Upper lobe of right lung (tissue), 1 donor: ENCODE data around the gene SPDYE17. TPM values are rescaled to one million over a fixed set of nuclear protein-coding genes. Genes with fewer than 3 reads are reported as not detected.
"Not testable (repeated sequence)": the region's sequence is repeated elsewhere in the genome, so short reads cannot be mapped to it uniquely, and the experiment has no call there.

Source experiments
- ATAC-seq: fragments of 200-7000 bp; cut with Tn5 transposase; one replicate; pipeline ENCODE4 v1.9.1; 2020; ENCODE audit warnings: mild to moderate bottlenecking, moderate library complexity
- DNase-seq: peaks from one replicate; pipeline ENCODE4 v3.0.0-alpha.2; 2020
- H3K27ac ChIP-seq: fragments of 200-600 bp; one replicate; pipeline ENCODE4 v1.8.0; 2022
- H3K27me3 ChIP-seq: fragments of 200-600 bp; one replicate; pipeline ENCODE4 v1.8.0; 2022; ENCODE audit warnings: mild to moderate bottlenecking
- H3K36me3 ChIP-seq: fragments of 200-600 bp; one replicate; pipeline ENCODE4 v1.8.0; 2022
- H3K4me1 ChIP-seq: fragments of 200-600 bp; one replicate; pipeline ENCODE4 v1.8.0; 2022
- H3K4me3 ChIP-seq: fragments of 200-600 bp; one replicate; pipeline ENCODE4 v1.8.0; 2022; ENCODE audit warnings: mild to moderate bottlenecking
- H3K9me3 ChIP-seq: fragments of 200-600 bp; one replicate; pipeline ENCODE4 v1.8.0; 2022
- intact Hi-C: fragments of 100-400 bp; cut with DNase I; formaldehyde crosslinking; loops from one replicate; pipeline ENCODE4 v1.11.0; 2022
- total RNA-seq: library from RNA; stranded (reverse); fragmentation: NEBNext Ultra II Directional; extraction: Animal tissue kit (Norgen Biotek cat#: 25700); gene quantifications from one replicate; pipeline ENCODE4 v1.2.1, GENCODE V29; 2021
- donor health status: DM: no; HTN: yes; CAD: no; lungs with severe emphysema.

Gene SPDYE17
- total RNA-seq, 1 donor from 2014 or later: not detected

- H3K9me3 ChIP-seq, H3K27ac ChIP-seq, H3K4me1 ChIP-seq, H3K4me3 ChIP-seq, intact Hi-C loops, H3K27me3 ChIP-seq, H3K36me3 ChIP-seq, DNase-seq, ATAC-seq: not testable (repeated sequence)
These were observed 50.8 kb downstream of the SPDYE17 start for GRCh38 chr7:76981187-76981970.

- H3K9me3 ChIP-seq, intact Hi-C loops, H3K4me1 ChIP-seq, H3K27me3 ChIP-seq, ATAC-seq, H3K27ac ChIP-seq, H3K36me3 ChIP-seq, H3K4me3 ChIP-seq: not testable (repeated sequence)
- peak; percentile 40 for DNase-seq
These were observed 51.6 kb downstream of the SPDYE17 start for GRCh38 chr7:76980576-76980975.

DNA sequence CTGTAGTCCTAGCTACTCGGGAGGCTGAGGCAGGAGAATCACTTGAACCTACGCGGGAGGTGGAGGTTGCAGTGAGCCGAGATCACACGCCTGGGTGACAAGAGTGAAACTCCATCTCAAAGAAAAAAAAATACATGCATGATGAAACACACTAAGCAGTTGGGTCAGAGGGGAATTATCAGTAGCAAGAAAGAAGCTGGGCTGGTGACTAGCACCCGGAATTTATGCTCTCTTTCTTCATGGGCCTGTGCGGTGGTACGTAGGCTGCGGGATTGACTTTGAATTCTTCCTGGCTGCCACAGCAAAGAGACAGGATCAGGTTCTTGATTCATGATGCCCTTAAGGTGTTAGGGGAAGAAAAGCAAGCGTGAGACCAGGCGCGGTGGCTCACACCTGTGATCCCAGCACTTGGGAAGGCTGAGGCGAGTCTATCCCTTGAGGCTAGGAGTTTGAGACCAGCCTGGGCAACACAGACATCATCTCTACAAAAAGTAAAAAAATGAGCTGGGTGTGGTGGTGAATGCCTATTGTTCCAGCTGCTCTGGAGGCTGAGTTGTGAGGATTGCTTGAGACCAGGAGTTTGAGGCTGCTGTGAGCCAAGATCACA is 54.3 kb downstream of the SPDYE17 start:
- intact Hi-C loops: not testable (repeated sequence)

GRCh38 chr7:76974793-76975579 is 57.2 kb downstream of the SPDYE17 start:
- DNase-seq, H3K27me3 ChIP-seq, H3K27ac ChIP-seq, intact Hi-C loops, H3K36me3 ChIP-seq, H3K4me3 ChIP-seq, H3K9me3 ChIP-seq, H3K4me1 ChIP-seq, ATAC-seq: not testable (repeated sequence)

More for the DNA sequence above, 54.3 kb downstream of the SPDYE17 start:
- H3K27me3 ChIP-seq, H3K4me1 ChIP-seq, ATAC-seq, H3K4me3 ChIP-seq, H3K36me3 ChIP-seq, DNase-seq, H3K9me3 ChIP-seq, H3K27ac ChIP-seq: not testable (repeated sequence)

GRCh38 chr7:76974336-76974735 is 57.8 kb downstream of the SPDYE17 start:
- ATAC-seq, H3K9me3 ChIP-seq, H3K27me3 ChIP-seq, DNase-seq, H3K4me3 ChIP-seq, H3K27ac ChIP-seq, intact Hi-C loops, H3K36me3 ChIP-seq, H3K4me1 ChIP-seq: not testable (repeated sequence)

DNA sequence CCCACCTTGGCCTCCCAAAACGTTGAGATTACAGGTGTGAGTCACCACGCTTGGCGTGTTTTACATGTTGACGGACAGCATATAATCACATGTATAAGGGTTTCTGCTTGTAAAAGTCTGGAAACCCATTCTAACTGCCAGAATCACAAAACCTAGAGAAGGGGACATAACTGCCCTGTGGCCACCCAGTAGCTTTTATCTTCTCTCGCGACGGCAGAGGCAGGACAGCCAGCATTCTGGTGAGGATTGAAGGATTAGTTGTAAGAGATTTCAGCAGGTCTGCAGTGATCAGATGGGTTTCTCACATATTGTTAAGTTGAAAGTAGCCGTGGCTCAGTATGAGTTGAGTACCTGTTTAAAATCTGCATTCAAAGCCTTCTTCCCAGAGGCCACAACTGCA is 59.8 kb downstream of the SPDYE17 start:
- H3K36me3 ChIP-seq, H3K27ac ChIP-seq, H3K4me1 ChIP-seq, intact Hi-C loops, DNase-seq, H3K9me3 ChIP-seq, ATAC-seq, H3K27me3 ChIP-seq, H3K4me3 ChIP-seq: not testable (repeated sequence)

Other genes starting within 250 kb of the SPDYE17 start
- gene SPDYE18, start 30.2 kb upstream of the SPDYE17 start, total RNA-seq: not detected
- gene CCDC146, start 90.3 kb upstream of the SPDYE17 start, total RNA-seq: 4.3 TPM
- gene FGL2, start 167.5 kb upstream of the SPDYE17 start, total RNA-seq: 32.1 TPM